HG03354 (cell line): ENCODE data around the gene LBHD2.
"Not testable (repeated sequence)": the region's sequence is repeated elsewhere in the genome, so short reads cannot be mapped to it uniquely, and the experiment has no call there.

ENCODE experiments used
- ATAC-seq: cut with Tn5 transposase; IDR thresholded peaks from one replicate; pipeline ENCODE4 v1.9.1; 2021; ENCODE audit warnings: mild to moderate bottlenecking; ENCODE audit not compliant: unreplicated experiment, poor library complexity, severe bottlenecking

LBHD2 gene

GRCh38 chr14:103115845-103116572 is 32.0 kb downstream of the LBHD2 start:
- ATAC-seq: no peak

GRCh38 chr14:103116636-103117035 is 32.6 kb downstream of the LBHD2 start:
- ATAC-seq: no peak

GRCh38 chr14:103117499-103117898 is 33.5 kb downstream of the LBHD2 start:
- not testable (repeated sequence) for ATAC-seq

GRCh38 chr14:103118018-103118662 is 34.1 kb downstream of the LBHD2 start:
- ATAC-seq: no peak

GRCh38 chr14:103118663-103119404 is 34.8 kb downstream of the LBHD2 start:
- no peak for ATAC-seq

- ATAC-seq: not testable (repeated sequence)
Observed at GRCh38 chr14:103119527-103119926, 35.5 kb downstream of the LBHD2 start.

GRCh38 chr14:103121121-103121845 is 37.3 kb downstream of the LBHD2 start:
- ATAC-seq: no peak

- no peak for ATAC-seq
Observed at GRCh38 chr14:103121846-103122584, 38.0 kb downstream of the LBHD2 start.

- no peak for ATAC-seq
Observed at GRCh38 chr14:103122585-103122946, 38.6 kb downstream of the LBHD2 start.

GRCh38 chr14:103122947-103123633 is 39.1 kb downstream of the LBHD2 start, which contains the start of gene TNFAIP2:
Gene TNFAIP2, plus strand, starts transcription at chr14:103123461. Its CDS starts 2,997 bp downstream, at chr14:103126458.
- ATAC-seq: no peak

GRCh38 chr14:103123634-103124500 is 39.9 kb downstream of the LBHD2 start:
- no peak for ATAC-seq

- ATAC-seq: no peak
Observed at GRCh38 chr14:103124501-103125001, 40.5 kb downstream of the LBHD2 start.

- no peak for ATAC-seq
Observed at GRCh38 chr14:103125098-103126070, 41.4 kb downstream of the LBHD2 start.

- no peak for ATAC-seq
Observed at GRCh38 chr14:103126088-103126872, 42.3 kb downstream of the LBHD2 start.

- no peak for ATAC-seq
Observed at GRCh38 chr14:103126873-103127304, 42.9 kb downstream of the LBHD2 start.

- ATAC-seq: no peak
Observed at GRCh38 chr14:103127356-103127755, 43.3 kb downstream of the LBHD2 start.
